ENCODE results near the gene STK40.

DNA sequence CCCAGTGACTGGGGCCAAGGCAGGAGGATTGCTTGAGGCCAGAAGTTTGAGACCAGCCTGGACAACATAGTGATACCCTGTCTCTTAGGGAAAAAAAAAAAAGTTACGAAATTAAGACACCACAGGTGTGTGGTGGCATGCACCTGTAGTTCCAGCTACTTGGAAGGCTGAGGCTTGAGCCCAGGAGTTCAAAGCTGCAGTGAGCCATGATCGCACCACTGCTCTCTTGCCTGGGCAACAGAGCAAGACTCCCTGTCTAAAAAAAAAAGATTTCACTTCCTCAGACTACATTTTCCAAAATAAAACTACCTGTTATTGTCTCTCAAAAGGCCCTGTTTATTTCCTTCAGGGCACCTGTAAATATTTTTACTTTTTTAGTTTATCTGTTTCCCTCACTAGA is 4.7 kb upstream of the STK40 start:
- TF ChIP-seq CTCF (IDR thresholded peaks at IDR 0.05; ENCODE audit: borderline replicate concordance, extremely low read depth, low read length, poor library complexity, severe bottlenecking), result no peak
- no peak for TF ChIP-seq EZH2 (IDR thresholded peaks at IDR 0.05; ENCODE audit: borderline replicate concordance, low read depth, low read length, severe bottlenecking)
